Stimulated activated naive CD8-positive, alpha-beta T cell treated with anti-CD3 and anti-CD28 coated beads, Interleukin-15, Interleukin-2, amounts not matched to agents 100 U/mL and 50 U/mL, for 24 hours (primary cell): ENCODE results near the gene PKP1.

ENCODE experiments used
- ATAC-seq: fragments of 150-1000 bp; cut with Tn5 transposase; one replicate; pipeline ENCODE4 v1.10.0; 2021
- DNase-seq: peaks from one replicate; pipeline ENCODE4 v3.0.0; 2021

Gene PKP1

GRCh38 chr1:201282216-201282615, 1.1 kb upstream of the PKP1 start:
- ATAC-seq (no peak), DNase-seq (no peak)

GRCh38 chr1:201283836-201284553, 689 bp downstream of the PKP1 start:
- DNase-seq, result no peak
- no peak for ATAC-seq

GRCh38 chr1:201284636-201285035, 1.3 kb downstream of the PKP1 start:
- ATAC-seq, result no peak
- DNase-seq, result no peak

- no peak for ATAC-seq
- DNase-seq, result no peak
Measured at GRCh38 chr1:201285846-201286245, 2.5 kb downstream of the PKP1 start.

- DNase-seq, result no peak
- no peak for ATAC-seq
Measured at GRCh38 chr1:201286445-201286844, 3.1 kb downstream of the PKP1 start.

GRCh38 chr1:201288007-201288406, 4.7 kb downstream of the PKP1 start:
- DNase-seq (no peak), ATAC-seq (no peak)

GRCh38 chr1:201288765-201289164, 5.5 kb downstream of the PKP1 start:
- no peak for DNase-seq
- ATAC-seq, result no peak

- DNase-seq (no peak), ATAC-seq (no peak)
Measured at GRCh38 chr1:201290551-201290950, 7.2 kb downstream of the PKP1 start.

GRCh38 chr1:201291916-201292315, 8.6 kb downstream of the PKP1 start:
- DNase-seq (no peak), ATAC-seq (no peak)

- DNase-seq (no peak), ATAC-seq (no peak)
Measured at GRCh38 chr1:201294876-201295275, 11.6 kb downstream of the PKP1 start.

GRCh38 chr1:201295346-201295745, 12.0 kb downstream of the PKP1 start:
- ATAC-seq, result no peak
- no peak for DNase-seq

GRCh38 chr1:201295861-201296260, 12.6 kb downstream of the PKP1 start:
- DNase-seq (no peak), ATAC-seq (no peak)

GRCh38 chr1:201296352-201296751, 13.0 kb downstream of the PKP1 start:
- no peak for ATAC-seq
- no peak for DNase-seq

- no peak for ATAC-seq
- no peak for DNase-seq
Measured at GRCh38 chr1:201298396-201299381, 15.4 kb downstream of the PKP1 start.

GRCh38 chr1:201299968-201300367, 16.7 kb downstream of the PKP1 start:
- no peak for DNase-seq
- no peak for ATAC-seq

- DNase-seq (no peak), ATAC-seq (no peak)
Measured at GRCh38 chr1:201300641-201301040, 17.3 kb downstream of the PKP1 start.

GRCh38 chr1:201302163-201303152, 19.2 kb downstream of the PKP1 start:
- ATAC-seq (no peak), DNase-seq (no peak)

GRCh38 chr1:201304126-201304525, 20.8 kb downstream of the PKP1 start:
- ATAC-seq (no peak), DNase-seq (no peak)

GRCh38 chr1:201305815-201306214, 22.5 kb downstream of the PKP1 start:
- ATAC-seq (no peak), DNase-seq (no peak)

- ATAC-seq (no peak), DNase-seq (no peak)
Measured at GRCh38 chr1:201307231-201307630, 23.9 kb downstream of the PKP1 start.

GRCh38 chr1:201307760-201308499, 24.6 kb downstream of the PKP1 start:
- no peak for DNase-seq
- no peak for ATAC-seq
